HepG2 (cell line): ENCODE data around the gene SPSB2. TPM values are rescaled to one million over a fixed set of nuclear protein-coding genes. Genes with fewer than 3 reads are reported as not detected.

Experiments
- ATAC-seq: fragments of 200-7000 bp; cut with Tn5 transposase; 3 replicates; pipeline ENCODE4 v1.9.1; 2020; ENCODE audit warnings: mild to moderate bottlenecking, moderate library complexity
- BruUV-seq: library from RNA; stranded (reverse); fragments of 400-500 nt; replicated peaks from 2 replicates; lab custom pipeline; 2021; lab: Mats Ljungman, UMichigan
- CTCF ChIA-PET: fragments of 300-600 bp; formaldehyde crosslinking; extraction: SDS; loops from one replicate; lab custom pipeline; 2021; ENCODE audit warnings: low total read pairs, inconsistent platforms, low intra/inter-chr PET ratio; lab: Yijun Ruan, JAX
- POLR2A ChIA-PET: fragments of 350-600 bp; sonication (Branson Sonifier 250); formaldehyde crosslinking; loops from one replicate; lab custom pipeline; 2020; ENCODE audit warnings: antibody characterized with exemption, inconsistent platforms; lab: Yijun Ruan, JAX
- DNase-seq: peaks from one replicate; pipeline ENCODE4 v3.0.0-alpha.2; 2015; ENCODE audit warnings: low spot score
- FAIRE-seq: peaks from 3 replicates; lab custom pipeline; 2011; peaks lifted over from hg19 to GRCh38; lab: Jason Lieb, UNC
- H2AFZ ChIP-seq: one replicate; pipeline ENCODE4 v1.6.1; 2011; ENCODE audit warnings: low read length, inconsistent platforms
- H3K27ac ChIP-seq: fragments of 300-600 bp; 3 replicates; pipeline ENCODE4 v1.8.0; 2011; ENCODE audit warnings: mixed run types, mild to moderate bottlenecking, mixed read lengths, low read length, inconsistent platforms; ENCODE audit not compliant: insufficient read depth; ENCODE audit errors: extremely low read length
- H3K27me3 ChIP-seq, 2 experiments: fragments of 200-600 bp in 1 of 2; 2 replicates in 1 of 2; 3 replicates in 1 of 2; pipeline versions ENCODE4 v1.6.0 to v1.8.0; 2011; ENCODE audit warnings: low read length in 2 of 2, mild to moderate bottlenecking in 2 of 2, moderate library complexity in 2 of 2, inconsistent platforms in 1 of 2; ENCODE audit not compliant: insufficient read depth in 2 of 2, control insufficient read depth in 1 of 2
- H3K36me3 ChIP-seq, 2 experiments: fragments of 200-600 bp in 1 of 2; replicated peaks in 1 of 2; 2 replicates in 1 of 2; 3 replicates in 1 of 2; pipeline versions ENCODE4 v1.5.1 to v1.8.0; 2011; ENCODE audit warnings: low read length in 2 of 2, inconsistent platforms in 1 of 2; ENCODE audit not compliant: insufficient read depth in 2 of 2, control insufficient read depth in 1 of 2
- H3K4me1 ChIP-seq: 2 replicates; pipeline ENCODE4 v1.5.1; 2012; ENCODE audit warnings: low read length, inconsistent platforms; ENCODE audit not compliant: insufficient read depth
- H3K4me2 ChIP-seq: 2 replicates; pipeline ENCODE4 v1.6.0; 2011; ENCODE audit warnings: low read depth, low read length, inconsistent platforms
- H3K4me3 ChIP-seq, 3 experiments: fragments of 200-600 bp in 1 of 3; sonication (generic), shearing (Covaris generic) in 1 of 3; replicated peaks in 1 of 3; 2 replicates each; pipeline ENCODE4 v1.5.1; 2011 to 2016; ENCODE audit warnings: low read length in 3 of 3, inconsistent platforms in 2 of 3, low read depth in 2 of 3, mild to moderate bottlenecking in 2 of 3, control low read depth in 1 of 3, mixed read lengths in 1 of 3; ENCODE audit not compliant: insufficient read depth in 1 of 3
- H3K79me2 ChIP-seq: one replicate; pipeline ENCODE4 v1.6.1; 2011; ENCODE audit warnings: low read length, inconsistent platforms; ENCODE audit not compliant: insufficient read depth
- H3K9ac ChIP-seq: 2 replicates; pipeline ENCODE4 v1.6.0; 2011; ENCODE audit warnings: mild to moderate bottlenecking, low read depth, low read length, inconsistent platforms; ENCODE audit not compliant: insufficient read depth
- H3K9me3 ChIP-seq: 2 replicates; pipeline ENCODE4 v1.5.1; 2012; ENCODE audit warnings: mild to moderate bottlenecking, low read length
- H4K20me1 ChIP-seq: 2 replicates; pipeline ENCODE4 v1.6.0; 2011; ENCODE audit warnings: inconsistent platforms, mild to moderate bottlenecking, low read length, moderate library complexity; ENCODE audit not compliant: insufficient read depth
- GTF3A ChIP-seq: sonication (generic); formaldehyde crosslinking; conservative IDR thresholded peaks from 2 replicates; pipeline ENCODE4 v1.4.0; 2020; ENCODE audit warnings: mild to moderate bottlenecking, missing genetic modification reagents
- NFRKB ChIP-seq: fragments of 450-650 bp; IDR thresholded peaks from 2 replicates; pipeline ENCODE4 v1.6.1; 2017
- NRL ChIP-seq: sonication (generic); formaldehyde crosslinking; IDR thresholded peaks from 2 replicates; pipeline ENCODE4 v1.5.0; 2020; ENCODE audit warnings: missing genetic modification reagents, mild to moderate bottlenecking, moderate library complexity, borderline replicate concordance
- SRSF1 ChIP-seq: fragments of 200-400 bp; formaldehyde crosslinking; optimal IDR thresholded peaks from 2 replicates; pipeline ENCODE3; 2017; ENCODE audit warnings: mild to moderate bottlenecking, low read depth, low read length, moderate library complexity
- TGIF2 ChIP-seq: IDR thresholded peaks from 2 replicates; pipeline ENCODE4 v1.6.1; 2016; ENCODE audit warnings: control low read depth, missing compliant biosample characterization
- YY1 ChIP-seq: IDR thresholded peaks from 2 replicates; pipeline ENCODE4 v1.6.1; 2011; ENCODE audit warnings: low read length, low read depth, moderate library complexity, mild to moderate bottlenecking; ENCODE audit not compliant: insufficient read depth, insufficient replicate concordance
- ZNF143 ChIP-seq: sonication (generic); formaldehyde crosslinking; IDR thresholded peaks from 2 replicates; pipeline ENCODE4 v1.4.0; 2020; ENCODE audit warnings: missing genetic modification reagents
- ZNF343 ChIP-seq: sonication (generic); formaldehyde crosslinking; IDR thresholded peaks from 2 replicates; pipeline ENCODE4 v1.4.0; 2020; ENCODE audit warnings: mild to moderate bottlenecking, missing genetic modification reagents
- ZNF652 ChIP-seq: IDR thresholded peaks from 2 replicates; pipeline ENCODE4 v1.6.1; 2016; ENCODE audit warnings: low read depth, borderline replicate concordance
- ZNF891 ChIP-seq: sonication (generic); formaldehyde crosslinking; IDR thresholded peaks from 2 replicates; pipeline ENCODE4 v1.5.0; 2020; ENCODE audit warnings: mild to moderate bottlenecking, missing genetic modification reagents
- WGBS: methylation state at CpG from one replicate; pipeline ENCODE4 v1.1.6; 2017; ENCODE audit warnings: low lambda C conversion rate; 5-methylcytosine and 5-hydroxymethylcytosine counted together
- in situ Hi-C: cut with HindIII; loops from 2 replicates; pipeline ENCODE4 v1.10.0; 2017; ENCODE audit warnings: low pct_unique_long_range_greater_than_20kb; ENCODE audit not compliant: extremely low pct_ligation_motif_present
- intact Hi-C: fragments of 100-400 bp; cut with micrococcal nuclease; formaldehyde crosslinking; loops from one replicate; pipeline ENCODE4 v1.10.0; 2022; ENCODE audit not compliant: unreplicated experiment
- polyA plus RNA-seq, 8 experiments: library from polyadenylated mRNA; depleted of rRNA in 3 of 8; stranded (reverse) in 7 of 8; unstranded in 1 of 8; fragments of >200 nt; fragmentation: Illumina TruSeq in 4 of 8; extraction: Trizol in 4 of 8; gene quantifications; 2 replicates each; pipeline versions ENCODE4 v1.2.1 to v1.2.3, GENCODE V29; 2011 to 2016; ENCODE audit warnings: low read depth in 4 of 8, missing spikeins in 1 of 8, mixed read lengths in 1 of 8; ENCODE audit not compliant: insufficient read depth in 1 of 8
- total RNA-seq, 5 experiments: library from RNA; depleted of rRNA; stranded (reverse); fragments of >200 nt; fragmentation: Illumina TruSeq; extraction: Trizol; gene quantifications; 2 replicates each; pipeline ENCODE4 v1.2.3, GENCODE V29; 2016; ENCODE audit warnings: low read depth in 1 of 5
- TF ChIP-seq, protein P1 (sequence below): sonication (generic); formaldehyde crosslinking; IDR thresholded peaks from 2 replicates; pipeline ENCODE4 v1.5.0; 2020; ENCODE audit warnings: mild to moderate bottlenecking, missing genetic modification reagents, moderate library complexity
- TF ChIP-seq, protein P2 (sequence below): sonication (generic); formaldehyde crosslinking; IDR thresholded peaks from 2 replicates; pipeline ENCODE4 v1.5.0; 2020; ENCODE audit warnings: mild to moderate bottlenecking, missing genetic modification reagents
- TF ChIP-seq, protein P3 (sequence below): sonication (generic); formaldehyde crosslinking; IDR thresholded peaks from 2 replicates; pipeline ENCODE4; 2020; ENCODE audit warnings: missing genetic modification reagents, mild to moderate bottlenecking, borderline replicate concordance
- TF ChIP-seq, protein P4 (sequence below): sonication (generic); formaldehyde crosslinking; IDR thresholded peaks from 2 replicates; pipeline ENCODE4 v1.8.1; 2023; ENCODE audit warnings: mild to moderate bottlenecking, missing genetic modification reagents

The SPSB2 gene
- total and polyA plus RNA-seq, 2 of the 13 experiments (the other 11 are each of a cell fraction or from before 2014, with no cell fraction given) = 2.0 to 6.2 TPM

DNA sequence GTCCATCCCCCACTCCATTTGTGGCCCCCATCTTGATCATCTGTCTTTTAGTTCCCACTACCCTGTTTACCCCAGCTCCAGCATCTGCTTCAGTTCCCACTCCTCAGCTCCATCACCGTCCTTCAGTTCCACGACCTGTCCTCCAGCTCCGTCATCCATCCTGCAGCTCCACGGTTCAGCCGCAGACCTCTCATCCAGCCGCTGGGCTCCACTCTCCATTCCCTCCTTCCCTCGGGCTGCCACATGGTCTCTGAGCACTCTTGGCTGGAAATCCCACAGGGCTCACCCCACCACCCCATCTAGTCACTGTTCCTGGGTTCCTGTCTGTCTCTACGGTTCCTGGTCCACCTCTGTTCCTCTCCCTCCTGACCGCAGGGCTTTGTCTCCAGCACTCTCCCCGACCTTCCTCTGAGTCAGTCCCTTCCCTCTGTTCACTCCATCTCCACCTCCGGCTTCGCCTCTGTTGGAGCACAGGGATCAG lies 48.2 kb downstream of the SPSB2 start:
- Histone ChIP-seq H4K20me1 (no peaks in the 10 kb centered on the region), H3K27ac (no peak overlapping the region), H2AFZ (no peak overlapping the region), H3K4me3 (no peak overlapping the region), H3K4me2 (no peak overlapping the region), H3K79me2 (peaks cover 16% of the 10 kb centered on the region), H3K4me1 (peaks cover 33% of the 10 kb centered on the region), H3K9me3 (no peaks in the 10 kb centered on the region), H3K9ac (no peak overlapping the region), H3K36me3 (no peaks in the 10 kb centered on the region), H3K27me3 (peaks cover 5 to 12% of the 10 kb centered on the region in 2 experiments; a peak in 4 of 5 replicates)
- ATAC-seq (no peak), FAIRE-seq (no peak), DNase-seq (no peak)
- WGBS = 62% methylated on average over 12 of the region's 12 CpGs
- in situ Hi-C loops (loop anchor here (5.0 kb wide), 1 partner anchor 73 kb away; the partner anchor contains the start of gene MLF2), intact Hi-C loops (loop anchor here (1.0 to 10.0 kb wide), 4 partner anchors 46 to 210 kb away; partner anchors contain the start of gene MLF2)
- BruUV-seq = no TSS peak
- ChIA-PET POLR2A (interaction anchor here (1.2 kb wide), 1 partner anchor 72 kb away, joined by 6 read pairs; the partner anchor contains the start of gene MLF2), CTCF (interaction anchor here (0.8 to 2.6 kb wide), 7 partner anchors 67 to 207 kb away, joined by 3 to 34 read pairs (median 5); partner anchors contain the start of gene MLF2)
- TF ChIP-seq NFRKB (no peak), ZNF652 (CRISPR knock-in tag) (no peak), TGIF2 (CRISPR knock-in tag) (no peak), ZNF143 (no peak), SRSF1 (no peak), ZNF343 (CRISPR knock-in tag) (no peak), ZNF891 (CRISPR knock-in tag) (0 out of 2 replicates have a peak, but pooled peaks have one; percentile 21), NRL (CRISPR knock-in tag) (0 out of 2 replicates have a peak, but pooled peaks have one; percentile 23), YY1 (no peak), GTF3A (CRISPR knock-in tag) (no peak)
- TF ChIP-seq, protein P1, sequence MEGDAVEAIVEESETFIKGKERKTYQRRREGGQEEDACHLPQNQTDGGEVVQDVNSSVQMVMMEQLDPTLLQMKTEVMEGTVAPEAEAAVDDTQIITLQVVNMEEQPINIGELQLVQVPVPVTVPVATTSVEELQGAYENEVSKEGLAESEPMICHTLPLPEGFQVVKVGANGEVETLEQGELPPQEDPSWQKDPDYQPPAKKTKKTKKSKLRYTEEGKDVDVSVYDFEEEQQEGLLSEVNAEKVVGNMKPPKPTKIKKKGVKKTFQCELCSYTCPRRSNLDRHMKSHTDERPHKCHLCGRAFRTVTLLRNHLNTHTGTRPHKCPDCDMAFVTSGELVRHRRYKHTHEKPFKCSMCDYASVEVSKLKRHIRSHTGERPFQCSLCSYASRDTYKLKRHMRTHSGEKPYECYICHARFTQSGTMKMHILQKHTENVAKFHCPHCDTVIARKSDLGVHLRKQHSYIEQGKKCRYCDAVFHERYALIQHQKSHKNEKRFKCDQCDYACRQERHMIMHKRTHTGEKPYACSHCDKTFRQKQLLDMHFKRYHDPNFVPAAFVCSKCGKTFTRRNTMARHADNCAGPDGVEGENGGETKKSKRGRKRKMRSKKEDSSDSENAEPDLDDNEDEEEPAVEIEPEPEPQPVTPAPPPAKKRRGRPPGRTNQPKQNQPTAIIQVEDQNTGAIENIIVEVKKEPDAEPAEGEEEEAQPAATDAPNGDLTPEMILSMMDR (CRISPR knock-in tag) = no peak
- TF ChIP-seq, protein P2, sequence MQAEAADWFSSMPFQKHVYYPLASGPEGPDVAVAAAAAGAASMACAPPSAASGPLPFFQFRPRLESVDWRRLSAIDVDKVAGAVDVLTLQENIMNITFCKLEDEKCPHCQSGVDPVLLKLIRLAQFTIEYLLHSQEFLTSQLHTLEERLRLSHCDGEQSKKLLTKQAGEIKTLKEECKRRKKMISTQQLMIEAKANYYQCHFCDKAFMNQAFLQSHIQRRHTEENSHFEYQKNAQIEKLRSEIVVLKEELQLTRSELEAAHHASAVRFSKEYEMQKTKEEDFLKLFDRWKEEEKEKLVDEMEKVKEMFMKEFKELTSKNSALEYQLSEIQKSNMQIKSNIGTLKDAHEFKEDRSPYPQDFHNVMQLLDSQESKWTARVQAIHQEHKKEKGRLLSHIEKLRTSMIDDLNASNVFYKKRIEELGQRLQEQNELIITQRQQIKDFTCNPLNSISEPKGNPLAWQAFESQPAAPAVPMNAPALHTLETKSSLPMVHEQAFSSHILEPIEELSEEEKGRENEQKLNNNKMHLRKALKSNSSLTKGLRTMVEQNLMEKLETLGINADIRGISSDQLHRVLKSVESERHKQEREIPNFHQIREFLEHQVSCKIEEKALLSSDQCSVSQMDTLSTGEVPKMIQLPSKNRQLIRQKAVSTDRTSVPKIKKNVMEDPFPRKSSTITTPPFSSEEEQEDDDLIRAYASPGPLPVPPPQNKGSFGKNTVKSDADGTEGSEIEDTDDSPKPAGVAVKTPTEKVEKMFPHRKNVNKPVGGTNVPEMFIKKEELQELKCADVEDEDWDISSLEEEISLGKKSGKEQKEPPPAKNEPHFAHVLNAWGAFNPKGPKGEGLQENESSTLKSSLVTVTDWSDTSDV (CRISPR knock-in tag) = 0 out of 2 replicates have a peak, but pooled peaks have one; percentile 58
- TF ChIP-seq, protein P3, sequence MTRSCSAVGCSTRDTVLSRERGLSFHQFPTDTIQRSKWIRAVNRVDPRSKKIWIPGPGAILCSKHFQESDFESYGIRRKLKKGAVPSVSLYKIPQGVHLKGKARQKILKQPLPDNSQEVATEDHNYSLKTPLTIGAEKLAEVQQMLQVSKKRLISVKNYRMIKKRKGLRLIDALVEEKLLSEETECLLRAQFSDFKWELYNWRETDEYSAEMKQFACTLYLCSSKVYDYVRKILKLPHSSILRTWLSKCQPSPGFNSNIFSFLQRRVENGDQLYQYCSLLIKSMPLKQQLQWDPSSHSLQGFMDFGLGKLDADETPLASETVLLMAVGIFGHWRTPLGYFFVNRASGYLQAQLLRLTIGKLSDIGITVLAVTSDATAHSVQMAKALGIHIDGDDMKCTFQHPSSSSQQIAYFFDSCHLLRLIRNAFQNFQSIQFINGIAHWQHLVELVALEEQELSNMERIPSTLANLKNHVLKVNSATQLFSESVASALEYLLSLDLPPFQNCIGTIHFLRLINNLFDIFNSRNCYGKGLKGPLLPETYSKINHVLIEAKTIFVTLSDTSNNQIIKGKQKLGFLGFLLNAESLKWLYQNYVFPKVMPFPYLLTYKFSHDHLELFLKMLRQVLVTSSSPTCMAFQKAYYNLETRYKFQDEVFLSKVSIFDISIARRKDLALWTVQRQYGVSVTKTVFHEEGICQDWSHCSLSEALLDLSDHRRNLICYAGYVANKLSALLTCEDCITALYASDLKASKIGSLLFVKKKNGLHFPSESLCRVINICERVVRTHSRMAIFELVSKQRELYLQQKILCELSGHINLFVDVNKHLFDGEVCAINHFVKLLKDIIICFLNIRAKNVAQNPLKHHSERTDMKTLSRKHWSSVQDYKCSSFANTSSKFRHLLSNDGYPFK = no peak
- TF ChIP-seq, protein P4, sequence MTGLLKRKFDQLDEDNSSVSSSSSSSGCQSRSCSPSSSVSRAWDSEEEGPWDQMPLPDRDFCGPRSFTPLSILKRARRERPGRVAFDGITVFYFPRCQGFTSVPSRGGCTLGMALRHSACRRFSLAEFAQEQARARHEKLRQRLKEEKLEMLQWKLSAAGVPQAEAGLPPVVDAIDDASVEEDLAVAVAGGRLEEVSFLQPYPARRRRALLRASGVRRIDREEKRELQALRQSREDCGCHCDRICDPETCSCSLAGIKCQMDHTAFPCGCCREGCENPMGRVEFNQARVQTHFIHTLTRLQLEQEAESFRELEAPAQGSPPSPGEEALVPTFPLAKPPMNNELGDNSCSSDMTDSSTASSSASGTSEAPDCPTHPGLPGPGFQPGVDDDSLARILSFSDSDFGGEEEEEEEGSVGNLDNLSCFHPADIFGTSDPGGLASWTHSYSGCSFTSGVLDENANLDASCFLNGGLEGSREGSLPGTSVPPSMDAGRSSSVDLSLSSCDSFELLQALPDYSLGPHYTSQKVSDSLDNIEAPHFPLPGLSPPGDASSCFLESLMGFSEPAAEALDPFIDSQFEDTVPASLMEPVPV (CRISPR knock-in tag) = no peak
